GM18868 (cell line): ENCODE data around the gene COQ5.

ENCODE experiments used
- ATAC-seq: cut with Tn5 transposase; IDR thresholded peaks from one replicate; pipeline ENCODE4 v1.9.1; 2021; ENCODE audit warnings: mild to moderate bottlenecking, moderate library complexity; ENCODE audit not compliant: unreplicated experiment

COQ5 gene

GRCh38 chr12:120457133-120457532, 71.8 kb downstream of the COQ5 start:
- ATAC-seq, result no peak

GRCh38 chr12:120455302-120455701, 73.7 kb downstream of the COQ5 start:
- no peak for ATAC-seq

- ATAC-seq, result no peak
Measured at GRCh38 chr12:120453977-120454376, 75.0 kb downstream of the COQ5 start.
